GM21528 (cell line): ENCODE results near the gene DNAJC6.
"Not testable (repeated sequence)": the region's sequence is repeated elsewhere in the genome, so short reads cannot be mapped to it uniquely, and the experiment has no call there.

ENCODE experiments used
- ATAC-seq: cut with Tn5 transposase; IDR thresholded peaks from one replicate; pipeline ENCODE4 v1.9.1; 2021; ENCODE audit warnings: mild to moderate bottlenecking, moderate library complexity; ENCODE audit not compliant: unreplicated experiment, low FRiP score

Gene DNAJC6

GRCh38 chr1:65291818-65292217, 17.5 kb upstream of the DNAJC6 start:
- ATAC-seq = not testable (repeated sequence)

DNA sequence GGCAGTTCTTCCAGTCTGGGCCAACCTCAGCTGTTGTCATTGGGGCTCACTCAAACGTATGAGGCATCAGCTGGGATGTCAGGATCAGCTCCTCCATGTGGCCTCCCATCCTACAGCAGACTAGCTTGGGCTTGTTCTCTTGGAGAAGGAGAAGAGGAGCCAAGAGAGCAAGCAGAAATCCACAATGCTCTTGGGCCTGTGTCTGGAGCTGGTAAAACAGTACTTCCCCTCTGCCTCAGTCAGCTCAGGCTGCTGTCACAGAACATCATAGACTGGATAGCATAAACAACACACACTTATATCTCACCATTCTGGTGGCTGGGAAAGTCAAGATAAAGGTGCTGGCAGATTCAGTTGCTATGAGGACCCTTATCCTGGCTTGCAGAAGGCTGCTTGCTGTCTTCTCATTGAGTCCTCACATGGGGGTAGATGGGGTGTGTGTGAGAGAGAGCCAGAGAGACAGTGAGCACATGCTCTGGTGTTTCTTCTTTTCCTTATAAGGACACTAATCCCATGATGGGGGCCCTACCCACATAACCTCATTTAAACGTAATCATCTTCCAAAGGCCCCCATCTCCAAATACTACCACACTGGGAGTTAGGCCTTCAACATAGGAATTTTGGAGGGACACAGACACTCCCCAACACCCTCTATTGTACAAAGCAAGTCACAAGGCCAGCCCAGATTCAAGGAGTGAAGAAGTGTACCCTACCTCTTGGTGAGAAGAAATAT, 16.3 kb upstream of the DNAJC6 start:
- no peak for ATAC-seq

DNA sequence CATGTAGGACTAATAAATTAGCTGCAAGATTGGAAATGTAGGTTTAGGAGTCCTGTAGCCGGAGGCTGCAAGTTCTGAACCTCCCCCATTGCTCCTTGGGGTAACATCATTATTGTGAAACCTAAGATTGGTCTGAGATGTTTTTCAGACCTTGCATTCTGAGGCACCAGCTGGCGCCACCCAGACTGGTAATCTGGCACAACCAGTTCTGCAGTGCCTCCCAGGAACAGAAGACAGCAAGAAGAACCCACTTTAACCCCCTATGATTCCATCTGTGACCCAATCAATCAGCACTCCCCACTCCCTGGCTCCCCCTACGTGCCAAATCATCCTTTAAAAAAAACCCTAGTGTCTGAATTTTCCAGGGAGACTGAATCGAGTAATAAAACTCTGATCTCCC, 11.6 kb upstream of the DNAJC6 start:
- ATAC-seq = no peak

DNA sequence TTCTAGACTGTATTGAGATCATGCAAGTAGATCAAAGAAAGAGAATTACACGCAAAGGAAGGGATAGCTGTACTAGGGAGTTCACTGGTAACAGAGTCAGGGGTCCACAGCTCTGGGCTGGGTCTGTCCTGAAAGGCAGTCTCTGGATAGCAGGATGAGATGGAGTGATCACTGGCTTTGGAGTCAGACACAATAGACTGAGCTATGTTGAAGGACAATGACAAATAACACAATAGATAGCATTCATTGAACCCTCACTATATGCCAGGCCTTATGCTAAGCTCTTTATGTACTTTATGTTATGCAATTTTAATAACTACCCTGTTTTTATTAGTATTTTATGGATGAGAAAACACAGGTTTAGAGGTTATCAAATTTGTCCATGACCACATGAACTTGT, 10.0 kb upstream of the DNAJC6 start:
- ATAC-seq = no peak

- no peak for ATAC-seq
Observed at GRCh38 chr1:65308781-65309303, 501 bp upstream of the DNAJC6 start.

- no peak for ATAC-seq
Observed at GRCh38 chr1:65310078-65310587, 790 bp downstream of the DNAJC6 start.

DNA sequence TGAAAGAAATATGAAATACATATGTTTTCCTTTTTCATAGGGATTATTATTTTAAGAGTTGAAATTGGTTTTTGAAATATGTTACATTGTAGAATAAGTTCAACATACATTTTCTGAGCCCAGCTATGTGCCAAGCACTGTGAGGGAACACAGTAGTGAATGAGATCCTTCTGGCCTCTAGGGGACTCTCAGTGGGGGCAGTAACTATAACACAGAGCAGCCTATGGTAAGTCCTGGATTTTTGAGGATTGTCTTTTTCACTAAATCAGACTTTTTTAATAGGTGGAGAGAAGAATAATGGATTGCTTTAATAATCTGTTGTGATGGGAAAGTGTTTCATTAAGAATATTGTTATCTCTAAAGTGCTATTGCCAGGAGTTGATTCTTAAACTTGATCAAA, 2.4 kb downstream of the DNAJC6 start:
- no peak for ATAC-seq

GRCh38 chr1:65316233-65316632, 6.9 kb downstream of the DNAJC6 start:
- ATAC-seq = no peak

- ATAC-seq = no peak
Observed at GRCh38 chr1:65317866-65318653, 8.7 kb downstream of the DNAJC6 start.

GRCh38 chr1:65319141-65319540, 9.8 kb downstream of the DNAJC6 start:
- ATAC-seq = no peak

DNA sequence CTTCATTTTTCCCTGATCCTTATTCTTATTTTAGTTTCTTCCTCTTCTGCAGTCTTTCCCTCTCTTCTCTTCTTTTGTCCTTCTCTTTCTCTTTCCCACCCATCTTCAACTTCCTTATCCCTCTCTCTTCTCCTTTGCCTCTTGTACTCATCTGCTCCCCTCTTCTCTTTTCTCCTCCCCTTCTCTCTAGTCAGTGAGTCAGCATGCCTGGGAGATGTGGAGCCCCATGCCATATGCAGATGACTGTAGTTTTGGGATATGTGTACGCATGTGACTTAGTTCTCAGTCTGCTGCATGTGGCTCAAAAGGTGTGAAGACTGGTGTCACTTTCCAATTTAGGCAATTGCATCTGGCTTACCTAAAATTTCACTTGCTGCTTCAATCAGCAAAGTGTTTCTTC, 10.4 kb downstream of the DNAJC6 start:
- no peak for ATAC-seq

- no peak for ATAC-seq
Observed at GRCh38 chr1:65321879-65322278, 12.5 kb downstream of the DNAJC6 start.

- ATAC-seq = no peak
Observed at GRCh38 chr1:65323246-65323645, 13.9 kb downstream of the DNAJC6 start.

DNA sequence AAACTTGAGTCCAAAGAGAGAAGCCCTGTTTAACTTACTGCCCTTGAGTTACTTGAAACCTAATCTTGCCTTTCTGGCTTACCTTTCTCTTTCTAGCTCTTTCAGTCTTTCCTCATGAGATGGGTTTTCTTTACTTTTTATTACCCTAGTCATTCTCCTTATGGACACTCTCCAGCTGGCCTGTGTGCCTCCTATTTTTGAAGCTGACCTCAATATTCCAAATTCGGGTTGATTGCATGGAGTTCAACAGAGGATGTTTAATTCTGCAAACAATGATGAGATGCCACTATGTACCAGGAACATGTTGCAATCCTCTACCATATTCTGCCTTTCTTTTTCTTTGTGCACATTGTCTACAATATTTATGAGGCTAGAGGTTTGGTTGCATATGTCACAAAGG, 20.7 kb downstream of the DNAJC6 start:
- no peak for ATAC-seq

DNA sequence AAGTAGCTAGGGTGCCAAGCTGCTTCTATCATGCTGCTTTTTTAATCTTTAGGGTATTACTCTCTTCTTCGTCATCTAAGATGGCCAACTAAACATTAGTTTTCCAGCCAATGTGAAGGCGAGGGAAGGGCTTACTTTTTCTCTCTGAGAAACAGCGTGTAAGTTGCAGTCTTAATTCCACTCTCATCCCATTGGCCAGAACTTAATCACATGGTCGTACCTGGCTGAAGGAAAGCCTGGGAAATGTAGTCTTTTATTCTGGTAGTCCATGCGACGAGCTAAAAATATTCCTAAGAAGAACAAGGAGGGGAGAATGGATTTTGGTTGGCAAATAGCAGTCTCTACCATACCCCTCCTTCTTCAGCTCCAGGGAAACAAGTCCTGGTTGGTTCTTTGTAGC, 21.5 kb downstream of the DNAJC6 start:
- no peak for ATAC-seq

DNA sequence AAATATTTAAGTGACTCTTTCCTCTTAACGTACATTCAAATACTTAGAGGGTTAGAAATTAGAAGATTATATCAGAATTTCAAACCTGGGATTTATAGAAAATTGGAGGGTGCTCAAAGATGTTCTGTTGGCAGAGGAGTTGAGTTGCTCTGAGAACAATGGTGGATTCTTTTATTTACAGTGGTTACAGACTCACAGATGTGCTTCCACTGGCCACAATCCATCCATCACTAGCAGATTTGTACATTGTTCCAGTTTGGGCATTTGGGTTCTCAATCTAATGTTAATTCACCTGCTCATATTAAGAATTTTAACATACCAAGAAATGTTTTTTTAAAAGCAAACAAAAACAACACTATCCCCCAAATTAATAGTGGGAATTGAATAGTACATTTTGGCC, 23.5 kb downstream of the DNAJC6 start:
- ATAC-seq = no peak

DNA sequence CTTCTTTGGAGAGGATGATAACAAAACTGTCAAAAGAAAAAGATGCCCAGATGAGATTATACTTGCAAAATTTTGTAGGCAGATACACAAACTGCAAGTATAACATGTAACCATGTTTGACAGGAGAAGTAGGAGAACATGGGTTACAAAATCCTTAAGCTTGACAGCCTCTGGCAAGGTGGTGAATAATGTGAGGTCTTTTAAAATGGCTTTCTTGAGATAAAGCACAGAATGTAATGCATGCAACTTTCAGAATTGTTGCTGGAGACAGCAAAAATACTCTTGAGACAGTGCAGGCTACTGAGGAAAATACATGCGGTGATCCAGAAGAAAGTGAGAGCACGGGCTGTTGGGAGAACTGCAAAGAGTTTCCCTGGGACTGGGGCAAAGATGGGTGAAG, 24.7 kb downstream of the DNAJC6 start:
- no peak for ATAC-seq

- ATAC-seq = no peak
Observed at GRCh38 chr1:65339866-65340468, 30.6 kb downstream of the DNAJC6 start.

- ATAC-seq = no peak
Observed at GRCh38 chr1:65341381-65341780, 32.0 kb downstream of the DNAJC6 start.

GRCh38 chr1:65343286-65343685, 33.9 kb downstream of the DNAJC6 start:
- no peak for ATAC-seq

DNA sequence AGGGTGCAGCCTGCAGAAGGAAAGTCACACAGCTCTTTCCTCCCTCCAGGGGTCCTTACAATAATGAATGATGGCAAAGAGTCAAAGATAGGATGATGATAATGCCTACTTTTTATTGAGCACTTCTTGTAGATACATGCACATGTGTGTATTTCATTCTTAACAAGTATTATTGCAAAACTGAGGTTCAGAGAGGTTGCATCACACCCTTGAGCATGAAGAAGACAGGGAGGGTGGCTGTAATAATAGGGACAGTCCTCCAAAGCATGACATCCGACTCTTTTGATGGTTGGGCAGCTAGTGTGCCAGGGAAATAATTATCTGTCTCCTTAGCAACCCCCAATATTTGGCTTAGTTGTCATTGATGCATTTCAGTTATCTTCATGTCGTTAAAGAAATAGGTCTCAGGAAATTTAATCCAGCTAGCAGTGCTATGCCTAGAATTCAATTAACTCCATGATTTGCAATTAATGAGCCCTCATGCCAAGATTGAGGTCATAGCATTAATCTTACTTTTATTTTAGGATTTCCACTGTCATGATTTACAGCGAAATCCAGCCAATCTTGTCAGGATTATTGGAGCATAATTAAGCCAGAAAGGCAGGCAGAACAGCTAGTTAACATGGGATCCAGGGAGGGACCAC, 35.0 kb downstream of the DNAJC6 start:
- ATAC-seq = no peak
